HG02973 (cell line): Measurements from ENCODE around the gene LARGE2.
A peak's percentile ranks its signal among the peaks of the same experiment; 100 is the strongest.

Experiments used
- ATAC-seq: cut with Tn5 transposase; IDR thresholded peaks from one replicate; pipeline ENCODE4 v1.9.1; 2021; ENCODE audit warnings: moderate library complexity; ENCODE audit not compliant: unreplicated experiment

LARGE2 gene

GRCh38 chr11:45928535-45929215 is 6.2 kb downstream of the LARGE2 start:
- no peak for ATAC-seq

DNA sequence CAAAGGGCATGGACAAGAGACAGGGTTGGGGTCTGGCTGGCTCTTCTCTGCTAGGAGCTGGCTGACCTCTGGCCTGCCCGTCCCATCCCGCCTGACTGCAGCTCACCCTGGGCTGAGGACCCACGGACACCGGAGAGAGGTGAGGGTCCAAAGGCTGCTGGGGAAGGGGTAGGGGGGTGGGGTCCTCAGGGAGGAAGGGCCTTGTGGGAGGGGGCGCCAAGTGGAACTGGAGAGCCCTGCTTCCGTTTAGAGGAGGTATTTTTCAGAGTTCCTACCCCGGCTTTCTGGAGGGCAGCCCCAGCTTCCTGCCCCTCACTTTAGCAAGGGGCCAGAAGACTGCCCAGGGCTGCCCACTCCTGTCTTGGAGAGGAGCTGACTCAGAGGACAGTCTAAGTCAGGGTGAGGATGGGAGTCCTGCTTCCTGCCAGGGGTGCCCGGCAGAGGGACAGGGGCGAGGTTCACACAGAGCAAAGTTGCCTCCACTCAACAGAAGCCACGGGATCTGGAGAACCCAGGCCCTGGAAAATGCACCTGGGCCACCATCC is 7.1 kb downstream of the LARGE2 start:
- peak; percentile 15 for ATAC-seq

GRCh38 chr11:45930031-45930794 is 7.8 kb downstream of the LARGE2 start:
- peak; percentile 75 for ATAC-seq

- no peak for ATAC-seq
Observed at GRCh38 chr11:45930951-45931570, 8.6 kb downstream of the LARGE2 start.

DNA sequence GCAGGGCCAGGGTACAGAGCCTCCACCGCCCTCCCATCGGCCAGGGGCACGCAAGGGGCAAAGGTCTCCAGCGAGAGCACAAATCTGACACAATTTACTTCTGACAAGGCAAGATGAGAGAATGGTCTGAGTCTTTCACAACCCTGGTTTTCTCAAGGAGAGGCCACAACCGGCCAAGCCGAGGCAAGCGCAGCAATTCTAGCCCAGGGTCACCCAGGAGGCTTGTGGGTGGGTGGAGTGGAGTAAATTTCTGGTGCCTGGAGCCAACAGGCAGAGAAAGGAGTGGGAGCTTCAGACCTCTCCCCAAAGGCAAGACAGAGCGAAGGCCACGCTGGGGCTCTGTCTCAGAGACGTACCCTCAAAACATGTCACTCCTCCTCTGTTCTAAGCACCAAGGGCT is 9.3 kb downstream of the LARGE2 start:
- ATAC-seq = no peak

- no peak for ATAC-seq
Observed at GRCh38 chr11:45932217-45932616, 9.8 kb downstream of the LARGE2 start.

DNA sequence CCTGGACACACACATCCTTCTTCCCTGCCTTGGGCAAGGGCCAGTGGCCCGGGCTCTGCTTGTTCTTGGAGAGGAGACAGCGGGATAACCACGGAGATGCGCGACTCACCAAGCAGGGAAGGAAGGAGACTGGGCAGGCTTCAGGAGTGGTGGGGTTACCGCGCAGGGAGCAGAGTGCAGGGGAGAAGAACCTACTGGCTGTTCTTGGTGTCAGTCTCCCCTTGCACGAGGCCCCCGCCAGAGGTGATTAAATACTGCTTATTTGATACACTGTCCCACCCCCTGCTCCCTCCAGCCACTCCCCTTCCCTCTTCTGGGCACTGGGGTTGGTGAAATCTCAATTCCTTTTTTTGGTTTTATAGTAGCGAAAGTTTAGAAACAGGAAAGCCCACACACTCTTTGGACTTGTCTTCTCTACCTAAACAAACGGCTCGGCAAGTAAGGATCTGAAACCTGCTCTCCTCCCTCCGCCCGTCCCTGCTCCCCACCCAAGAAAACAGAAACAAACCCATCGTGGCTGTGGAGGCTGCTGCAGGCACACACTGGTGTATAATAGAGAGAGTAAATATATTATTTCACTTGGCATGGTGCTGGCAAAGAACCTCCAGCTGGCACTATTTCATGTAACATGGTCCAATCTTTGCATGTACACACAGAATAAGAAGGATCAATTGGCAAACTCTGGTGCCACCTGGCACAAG is 10.8 kb downstream of the LARGE2 start:
- peak; percentile 27 for ATAC-seq

DNA sequence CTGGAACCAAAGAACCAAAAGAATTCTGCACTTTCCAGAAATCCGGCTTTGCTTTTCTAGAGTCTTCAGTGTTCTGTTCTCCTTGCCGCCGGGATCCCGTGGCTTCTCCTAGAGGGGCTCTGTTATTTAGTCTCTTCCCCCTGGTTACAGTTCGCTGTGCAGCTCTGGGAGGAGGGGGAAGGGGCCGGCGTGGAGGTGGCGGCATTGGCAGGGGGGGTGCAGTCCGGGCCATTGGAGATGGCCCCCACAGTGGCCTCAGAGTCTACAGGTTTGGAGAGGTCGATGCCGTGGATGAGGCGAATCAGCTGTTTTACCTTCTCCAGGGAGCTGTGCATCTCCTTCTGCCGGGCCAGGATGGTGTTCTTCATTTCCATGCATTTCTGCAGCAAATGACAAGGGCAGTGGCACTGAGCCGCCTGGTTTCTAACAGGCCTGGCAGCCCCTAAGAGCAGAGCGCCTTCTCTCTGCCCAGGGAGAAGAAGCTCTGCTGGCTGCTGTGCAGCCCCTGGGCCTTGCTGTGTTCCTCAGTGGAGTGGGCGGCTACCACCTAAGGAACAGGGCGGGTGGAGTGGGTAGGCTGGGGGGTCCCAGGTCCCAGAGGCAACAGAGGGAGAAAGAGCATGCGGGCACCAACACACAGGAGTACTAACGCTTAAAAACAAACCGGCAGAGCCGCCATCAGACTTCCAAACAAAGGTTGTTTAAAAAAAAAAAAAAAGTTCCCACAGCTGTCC is 11.6 kb downstream of the LARGE2 start:
- ATAC-seq = no peak

GRCh38 chr11:45934580-45935318 is 12.3 kb downstream of the LARGE2 start:
- ATAC-seq = no peak

GRCh38 chr11:45935349-45936064 is 13.1 kb downstream of the LARGE2 start:
- no peak for ATAC-seq

- ATAC-seq = no peak
Observed at GRCh38 chr11:45936511-45937054, 14.1 kb downstream of the LARGE2 start.

GRCh38 chr11:45937916-45938315 is 15.5 kb downstream of the LARGE2 start:
- no peak for ATAC-seq

DNA sequence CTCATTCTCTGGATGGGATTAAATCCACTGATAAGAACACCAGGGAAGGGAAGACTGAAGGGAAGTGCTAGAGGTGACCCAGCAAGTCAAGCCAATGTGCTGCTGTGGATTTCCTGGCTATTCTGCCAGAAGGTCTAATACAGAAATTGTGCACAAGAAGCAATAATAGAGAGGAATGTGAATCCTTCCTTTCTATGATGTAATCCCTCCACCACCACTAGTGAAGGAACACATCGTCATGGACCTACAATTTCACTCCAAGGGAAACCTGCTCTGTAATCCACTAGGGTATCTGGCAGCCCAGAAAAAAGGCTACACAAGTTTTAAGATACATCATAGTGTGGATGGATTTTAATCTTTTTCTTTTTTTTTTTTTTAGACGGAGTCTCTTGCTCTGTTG is 17.4 kb downstream of the LARGE2 start:
- ATAC-seq = no peak

GRCh38 chr11:45941285-45941684 is 18.8 kb downstream of the LARGE2 start:
- no peak for ATAC-seq

DNA sequence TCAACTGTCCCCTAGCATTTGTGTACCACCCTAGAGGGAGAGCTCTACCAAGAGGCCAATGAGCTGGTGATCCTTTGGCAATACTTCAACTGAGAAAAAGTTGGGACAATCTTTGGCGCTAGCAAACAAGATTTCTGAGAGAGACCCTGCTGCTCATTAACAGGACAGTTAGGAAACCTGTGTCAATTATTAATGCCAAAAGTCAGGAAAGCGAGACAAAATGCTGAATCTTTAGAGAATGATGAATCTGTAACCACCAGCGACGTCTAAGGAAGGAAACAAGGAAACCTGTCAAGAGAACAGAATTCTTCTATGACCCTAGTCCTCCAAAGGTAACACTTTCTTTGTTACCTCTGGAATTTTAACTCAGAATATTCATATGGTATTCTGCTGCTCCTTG is 19.9 kb downstream of the LARGE2 start:
- no peak for ATAC-seq

DNA sequence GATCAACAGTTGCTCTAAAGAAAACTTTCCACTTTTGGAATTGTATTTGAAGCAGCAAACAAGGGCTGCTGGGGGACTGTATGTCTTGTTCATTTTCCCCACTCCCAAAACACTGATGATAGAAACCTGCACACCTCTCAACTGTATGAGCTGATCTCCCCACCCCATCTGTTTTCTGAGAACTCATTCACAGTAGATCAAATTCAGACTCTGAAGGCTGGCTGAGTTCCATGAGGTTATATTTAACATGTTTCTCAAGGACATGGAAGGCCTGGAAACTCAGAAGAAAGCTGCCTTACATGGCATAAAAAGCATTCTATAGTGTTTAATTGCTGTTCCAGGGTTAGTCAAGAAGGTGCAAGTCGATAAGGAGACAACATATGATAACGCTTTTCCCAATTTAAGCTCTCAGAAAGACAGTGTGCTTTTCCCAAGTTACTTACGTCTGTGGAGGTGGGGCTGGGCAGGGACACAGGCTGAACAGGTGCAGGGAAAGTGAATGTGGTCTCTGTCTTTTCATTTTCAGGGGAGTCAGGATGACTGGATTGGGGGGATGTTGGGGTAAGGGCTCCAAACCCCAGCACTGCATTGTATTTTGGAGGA is 23.0 kb downstream of the LARGE2 start:
- no peak for ATAC-seq

GRCh38 chr11:45947885-45948284 is 25.4 kb downstream of the LARGE2 start:
- ATAC-seq = no peak

DNA sequence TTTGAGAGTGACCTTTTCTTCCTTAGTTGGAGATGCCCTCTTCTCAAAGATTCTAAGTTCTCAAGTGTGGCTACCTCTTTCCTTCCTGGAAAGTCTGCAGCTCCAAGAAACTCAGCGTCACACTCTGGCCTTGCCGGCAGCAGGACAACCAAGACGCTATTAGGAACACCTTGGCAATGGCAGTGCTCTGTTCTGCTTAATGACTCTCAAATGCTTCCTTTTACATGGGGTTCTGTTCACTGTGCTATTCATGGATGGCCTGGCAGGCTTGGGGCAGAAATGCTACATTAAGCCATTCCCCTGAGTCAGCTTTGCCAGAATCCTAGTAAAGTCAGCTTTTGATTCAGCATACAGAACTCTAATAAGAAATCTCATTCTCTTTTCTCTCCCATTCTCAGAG is 25.9 kb downstream of the LARGE2 start:
- no peak for ATAC-seq
